HEK293T (cell line): ENCODE data around the gene MET.

Experiments used
- ARNT ChIP-seq: fragments of 450-650 bp; IDR thresholded peaks from 2 replicates; pipeline ENCODE4 v1.6.1; 2017; ENCODE audit warnings: mild to moderate bottlenecking
- BHLHE40 ChIP-seq: fragments of 450-650 bp; IDR thresholded peaks from 2 replicates; pipeline ENCODE4 v1.6.1; 2016; ENCODE audit warnings: mild to moderate bottlenecking, moderate library complexity, borderline replicate concordance
- CTBP1 ChIP-seq: fragments of 450-650 bp; IDR thresholded peaks from 2 replicates; pipeline ENCODE4 v1.6.1; 2016; ENCODE audit warnings: borderline replicate concordance
- ELF4 ChIP-seq: fragments of 450-650 bp; IDR thresholded peaks from 2 replicates; pipeline ENCODE4 v1.6.1; 2017; ENCODE audit warnings: antibody characterized with exemption
- FOXA1 ChIP-seq: fragments of 450-650 bp; IDR thresholded peaks from 2 replicates; pipeline ENCODE4 v1.6.1; 2016; ENCODE audit warnings: mild to moderate bottlenecking
- FOXK2 ChIP-seq: fragments of 450-650 bp; IDR thresholded peaks from 2 replicates; pipeline ENCODE4 v1.6.1; 2016; ENCODE audit warnings: mild to moderate bottlenecking
- FOXM1 ChIP-seq: fragments of 450-650 bp; IDR thresholded peaks from 2 replicates; pipeline ENCODE4 v1.6.1; 2017; ENCODE audit warnings: mild to moderate bottlenecking, borderline replicate concordance
- SP1 ChIP-seq: fragments of 450-650 bp; IDR thresholded peaks from 2 replicates; pipeline ENCODE4 v1.6.1; 2017
- SUZ12 ChIP-seq: fragments of 450-650 bp; IDR thresholded peaks from 2 replicates; pipeline ENCODE4 v1.6.1; 2016; ENCODE audit warnings: mild to moderate bottlenecking
- TARDBP ChIP-seq: fragments of 450-650 bp; IDR thresholded peaks from 2 replicates; pipeline ENCODE4 v1.6.1; 2016
- ZNF384 ChIP-seq: fragments of 450-650 bp; IDR thresholded peaks from 2 replicates; pipeline ENCODE4 v1.6.1; 2016

DNA sequence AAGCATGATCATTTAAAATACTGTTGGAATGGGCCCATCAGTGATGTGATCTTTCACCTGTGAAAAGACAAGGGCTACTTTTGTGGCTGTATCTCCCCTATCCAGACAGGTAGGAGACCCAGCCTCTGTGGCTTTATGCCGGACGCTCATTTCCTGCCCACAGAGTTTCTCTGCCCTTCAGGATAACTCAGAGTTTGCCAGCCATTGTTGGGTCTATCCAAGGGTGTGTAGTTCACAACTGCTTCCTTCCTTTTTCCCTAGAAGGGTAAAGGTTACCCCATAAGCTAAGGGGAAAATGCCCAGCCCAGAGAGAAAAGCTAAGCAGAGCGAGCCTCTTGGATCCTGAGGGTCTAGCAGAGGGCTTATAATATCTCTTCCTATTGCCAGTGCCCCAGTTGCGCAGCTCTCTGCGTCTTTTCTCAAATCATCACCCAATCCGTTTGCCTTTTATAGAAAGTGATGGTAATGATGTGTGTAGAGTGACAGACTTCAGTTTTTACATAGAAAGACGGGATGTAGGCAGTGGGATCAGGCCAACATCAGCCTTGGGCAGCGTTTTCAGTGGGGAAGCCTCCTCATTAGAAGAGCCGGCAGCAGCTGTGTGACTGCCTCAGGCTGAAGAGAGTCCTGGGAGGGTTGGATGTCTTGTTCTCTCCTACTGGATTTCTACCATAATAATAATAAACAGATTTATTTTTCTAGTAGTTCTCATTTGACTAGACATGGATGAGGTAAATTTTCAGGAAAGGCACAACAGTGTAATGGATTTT lies 80.5 kb downstream of the MET start:
- TF ChIP-seq ELF4 (no peak), TARDBP (no peak), ZNF384 (no peak), FOXM1 (no peak), FOXA1 (no peak), ARNT (no peak), SP1 (no peak), CTBP1 (no peak), SUZ12 (no peak), BHLHE40 (no peak), FOXK2 (no peak)
